HCT116 (cell line): ENCODE data around the gene SLC25A52. TPM values are rescaled to one million over a fixed set of nuclear protein-coding genes. Genes with fewer than 3 reads are reported as not detected.
"Not testable (repeated sequence)": the region's sequence is repeated elsewhere in the genome, so short reads cannot be mapped to it uniquely, and the experiment has no call there.

Experiments used
- ATAC-seq: fragments of 200-7000 bp; cut with Tn5 transposase; 2 replicates; pipeline ENCODE4 v1.9.1; 2020; ENCODE audit warnings: mild to moderate bottlenecking, moderate library complexity
- BruUV-seq: library from RNA; stranded (reverse); fragments of 400-500 nt; replicated peaks from 2 replicates; lab custom pipeline; 2021; lab: Mats Ljungman, UMichigan
- CTCF ChIA-PET: fragments of 300-600 bp; sonication (Branson Sonifier 250); formaldehyde crosslinking; loops from one replicate; lab custom pipeline; 2021; ENCODE audit warnings: antibody characterized with exemption; lab: Charles Lee
- POLR2A ChIA-PET: fragments of 300-600, 350-600 bp; sonication (Branson Sonifier 250); formaldehyde crosslinking; loops from one replicate; lab custom pipeline; 2021; ENCODE audit warnings: antibody characterized with exemption; lab: Charles Lee
- RAD21 ChIA-PET, 2 experiments: fragments of 300-600 bp; sonication (Branson Sonifier 250); formaldehyde crosslinking; loops; one replicate each; lab custom pipeline; 2023; ENCODE audit warnings: low total read pairs in 2 of 2; ENCODE audit not compliant: uncharacterized antibody in 2 of 2, unreplicated experiment in 2 of 2, low non-redundant PET in 1 of 2; lab: Charles Lee
- DNase-seq: peaks from one replicate; pipeline ENCODE4 v3.0.0-alpha.2; 2010; ENCODE audit warnings: low read depth, low spot score
- H2AFZ ChIP-seq: fragments of 200-600 bp; shearing (Covaris generic), sonication (generic); 2 replicates; pipeline ENCODE4 v1.6.1; 2017; ENCODE audit warnings: low read depth, mixed run types, mixed read lengths, antibody characterized with exemption, low read length; ENCODE audit not compliant: poor library complexity, severe bottlenecking
- H3K27ac ChIP-seq: 2 replicates; pipeline ENCODE4 v1.5.1; 2012; ENCODE audit warnings: low read depth, low read length
- H3K27me3 ChIP-seq: fragments of 200-600 bp; sonication (generic); 2 replicates; pipeline ENCODE4 v1.6.1; 2016; ENCODE audit warnings: mixed run types, low read length, mixed read lengths; ENCODE audit not compliant: insufficient read depth
- H3K36me3 ChIP-seq, 2 experiments: fragments of 200-500 bp in 1 of 2; fragments of 200-600 bp in 1 of 2; sonication (Bioruptor generic) in 1 of 2; sonication (generic) in 1 of 2; 2 replicates each; pipeline versions ENCODE4 v1.5.1 to v1.6.1; 2014 to 2016; ENCODE audit warnings: low read length in 2 of 2, inconsistent platforms in 1 of 2, mixed read lengths in 1 of 2, mixed run types in 1 of 2; ENCODE audit not compliant: insufficient read depth in 2 of 2, control insufficient read depth in 1 of 2
- H3K4me1 ChIP-seq, 2 experiments: fragments of 200-600 bp in 1 of 2; sonication (generic) in 1 of 2; 2 replicates each; pipeline versions ENCODE4 v1.5.1 to v1.6.1; 2012 to 2017; ENCODE audit warnings: low read length in 2 of 2, inconsistent platforms in 1 of 2, mild to moderate bottlenecking in 1 of 2, mixed read lengths in 1 of 2, mixed run types in 1 of 2, moderate library complexity in 1 of 2; ENCODE audit not compliant: insufficient read depth in 2 of 2, control insufficient read depth in 1 of 2
- H3K4me2 ChIP-seq: fragments of 200-600 bp; sonication (generic); 2 replicates; pipeline ENCODE4 v1.6.1; 2017; ENCODE audit warnings: mixed run types, low read length, mixed read lengths
- H3K4me3 ChIP-seq, 2 experiments: fragments of 200-600 bp in 1 of 2; sonication (generic) in 1 of 2; replicated peaks in 1 of 2; 2 replicates each; pipeline ENCODE4 v1.5.1; 2011 to 2016; ENCODE audit warnings: low read length in 2 of 2, control low read depth in 1 of 2, low read depth in 1 of 2, mild to moderate bottlenecking in 1 of 2, mixed read lengths in 1 of 2, mixed run types in 1 of 2
- H3K79me2 ChIP-seq: fragments of 200-600 bp; sonication (generic); 2 replicates; pipeline ENCODE4 v1.6.1; 2017; ENCODE audit warnings: mild to moderate bottlenecking, mixed run types, low read length, moderate library complexity, mixed read lengths; ENCODE audit not compliant: insufficient read depth
- H3K9ac ChIP-seq: fragments of 200-600 bp; sonication (generic); 2 replicates; pipeline ENCODE4 v1.6.1; 2016; ENCODE audit warnings: low read length, mixed read lengths
- H3K9me2 ChIP-seq: fragments of 200-600 bp; sonication (generic), shearing (Covaris generic); 2 replicates; pipeline ENCODE4 v1.6.1; 2017; ENCODE audit warnings: mixed run types, mild to moderate bottlenecking, moderate library complexity; ENCODE audit not compliant: insufficient read depth
- H3K9me3 ChIP-seq, 2 experiments: fragments of 200-500 bp in 1 of 2; fragments of 200-600 bp in 1 of 2; sonication (Bioruptor generic) in 1 of 2; sonication (generic) in 1 of 2; 2 replicates each; pipeline ENCODE4 v1.6.1; 2014 to 2017; ENCODE audit warnings: low read length in 2 of 2, mixed read lengths in 2 of 2, inconsistent platforms in 1 of 2, low read depth in 1 of 2, mild to moderate bottlenecking in 1 of 2, mixed run types in 1 of 2, moderate library complexity in 1 of 2; ENCODE audit not compliant: control insufficient read depth in 1 of 2, insufficient read depth in 1 of 2
- H4K20me1 ChIP-seq: fragments of 200-600 bp; sonication (generic), shearing (Covaris generic); 2 replicates; pipeline ENCODE4 v1.6.1; 2017; ENCODE audit warnings: mixed run types, mild to moderate bottlenecking, moderate library complexity; ENCODE audit not compliant: insufficient read depth
- CBX3 ChIP-seq: IDR thresholded peaks from 2 replicates; pipeline ENCODE4 v1.6.1; 2012; ENCODE audit warnings: low read depth
- CEBPB ChIP-seq: IDR thresholded peaks from 2 replicates; pipeline ENCODE4 v1.6.1; 2012; ENCODE audit warnings: low read depth
- ELF1 ChIP-seq: IDR thresholded peaks from 2 replicates; pipeline ENCODE4 v1.6.1; 2012; ENCODE audit warnings: low read depth, borderline replicate concordance
- FOSL1 ChIP-seq: IDR thresholded peaks from 2 replicates; pipeline ENCODE4 v1.6.1; 2012; ENCODE audit warnings: low read depth
- JUND ChIP-seq: IDR thresholded peaks from 2 replicates; pipeline ENCODE4 v1.6.1; 2012
- POLR2AphosphoS5 ChIP-seq: IDR thresholded peaks from 2 replicates; pipeline ENCODE4 v1.6.1; 2011; ENCODE audit warnings: mild to moderate bottlenecking, low read depth, low read length, moderate library complexity
- RAD21 ChIP-seq: IDR thresholded peaks from 2 replicates; pipeline ENCODE4 v1.6.1; 2012; ENCODE audit warnings: low read depth, mild to moderate bottlenecking
- SIN3A ChIP-seq: IDR thresholded peaks from 2 replicates; pipeline ENCODE4 v1.6.1; 2012; ENCODE audit warnings: low read depth
- SP1 ChIP-seq: IDR thresholded peaks from 2 replicates; pipeline ENCODE4 v1.6.1; 2012; ENCODE audit warnings: low read depth
- TCF7L2 ChIP-seq: IDR thresholded peaks from 2 replicates; pipeline ENCODE4 v1.7.0; 2011; ENCODE audit warnings: borderline replicate concordance, inconsistent platforms; ENCODE audit not compliant: insufficient read depth, insufficient read length; ENCODE audit errors: extremely low read depth
- YY1 ChIP-seq: IDR thresholded peaks from 2 replicates; pipeline ENCODE4 v1.6.1; 2011; ENCODE audit warnings: low read length, low read depth, moderate library complexity, mild to moderate bottlenecking; ENCODE audit not compliant: insufficient replicate concordance; ENCODE audit errors: extremely low read depth
- ZNF274 ChIP-seq: fragments of 200-500 bp; sonication (Bioruptor generic); IDR thresholded peaks from 2 replicates; pipeline ENCODE4 v1.6.1; 2014; ENCODE audit warnings: mild to moderate bottlenecking, low read depth, low read length, inconsistent platforms
- intact Hi-C: fragments of 100-400 bp; cut with micrococcal nuclease; formaldehyde crosslinking; loops from 2 replicates; pipeline ENCODE4 v1.10.0; 2022
- total RNA-seq: library from RNA; stranded (reverse); gene quantifications from one replicate; pipeline ENCODE4 v1.2.1, GENCODE V29; 2021; ENCODE audit not compliant: unreplicated experiment
- TF ChIP-seq, protein P1 (sequence below): IDR thresholded peaks from 2 replicates; pipeline ENCODE4 v1.6.1; 2012
- TF ChIP-seq, protein P2 (sequence below): IDR thresholded peaks from 2 replicates; pipeline ENCODE4 v1.6.1; 2012; ENCODE audit warnings: low read depth

SLC25A52 gene
- total RNA-seq, 1 experiment from 2014 or later = not detected

DNA sequence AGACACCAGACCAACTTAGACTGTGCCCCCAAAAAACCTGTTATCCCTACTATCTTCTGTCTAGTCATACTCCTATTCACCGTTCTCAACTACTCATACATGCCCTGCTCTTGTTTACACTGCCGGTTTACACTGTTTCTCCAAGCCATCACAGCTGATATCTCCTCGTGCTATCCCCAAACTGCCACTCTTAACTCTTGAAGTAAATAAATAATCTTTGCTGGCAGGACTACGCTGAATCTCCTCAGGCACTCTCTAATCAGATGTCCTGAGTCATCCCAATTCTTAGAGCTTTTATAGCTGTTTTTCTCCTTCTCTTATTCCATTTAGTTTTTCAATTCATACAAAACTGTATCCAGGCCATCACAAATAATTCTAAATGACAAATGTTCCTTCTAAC, 48.4 kb upstream of the SLC25A52 start:
- ATAC-seq, H2AFZ ChIP-seq, H3K9me2 ChIP-seq, H3K27me3 ChIP-seq, H3K79me2 ChIP-seq, H4K20me1 ChIP-seq, H3K9me3 ChIP-seq, H3K4me1 ChIP-seq, POLR2A ChIA-PET, H3K4me2 ChIP-seq, RAD21 ChIA-PET, H3K9ac ChIP-seq, intact Hi-C loops, DNase-seq, H3K36me3 ChIP-seq, H3K27ac ChIP-seq, CTCF ChIA-PET, H3K4me3 ChIP-seq, BruUV-seq: not testable (repeated sequence)

GRCh38 chr18:31801078-31801477, 40.4 kb upstream of the SLC25A52 start:
- POLR2A ChIA-PET = no interaction called here
- Histone ChIP-seq H3K9ac (no peak overlapping the region), H4K20me1 (no peaks in the 10 kb centered on the region), H3K27me3 (no peaks in the 10 kb centered on the region), H3K36me3 (no peaks in the 10 kb centered on the region), H3K27ac (no peak overlapping the region), H3K9me3 (no peaks in the 10 kb centered on the region), H3K79me2 (no peaks in the 10 kb centered on the region), H2AFZ (no peak overlapping the region), H3K4me1 (no peaks in the 10 kb centered on the region), H3K9me2 (no peaks in the 10 kb centered on the region), H3K4me2 (no peak overlapping the region), H3K4me3 (no peak overlapping the region)
- no peak for ATAC-seq
- CTCF ChIA-PET = no interaction called here
- DNase-seq = no peak
- TF ChIP-seq ZNF274 (no peak), TCF7L2 (no peak), ELF1 (no peak), JUND (no peak), CEBPB (no peak), CBX3 (no peak), SIN3A (no peak), POLR2AphosphoS5 (no peak), RAD21 (no peak), SP1 (no peak), YY1 (no peak), FOSL1 (no peak)
- TF ChIP-seq, protein P1, sequence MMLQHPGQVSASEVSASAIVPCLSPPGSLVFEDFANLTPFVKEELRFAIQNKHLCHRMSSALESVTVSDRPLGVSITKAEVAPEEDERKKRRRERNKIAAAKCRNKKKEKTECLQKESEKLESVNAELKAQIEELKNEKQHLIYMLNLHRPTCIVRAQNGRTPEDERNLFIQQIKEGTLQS = no peak
- TF ChIP-seq, protein P2, sequence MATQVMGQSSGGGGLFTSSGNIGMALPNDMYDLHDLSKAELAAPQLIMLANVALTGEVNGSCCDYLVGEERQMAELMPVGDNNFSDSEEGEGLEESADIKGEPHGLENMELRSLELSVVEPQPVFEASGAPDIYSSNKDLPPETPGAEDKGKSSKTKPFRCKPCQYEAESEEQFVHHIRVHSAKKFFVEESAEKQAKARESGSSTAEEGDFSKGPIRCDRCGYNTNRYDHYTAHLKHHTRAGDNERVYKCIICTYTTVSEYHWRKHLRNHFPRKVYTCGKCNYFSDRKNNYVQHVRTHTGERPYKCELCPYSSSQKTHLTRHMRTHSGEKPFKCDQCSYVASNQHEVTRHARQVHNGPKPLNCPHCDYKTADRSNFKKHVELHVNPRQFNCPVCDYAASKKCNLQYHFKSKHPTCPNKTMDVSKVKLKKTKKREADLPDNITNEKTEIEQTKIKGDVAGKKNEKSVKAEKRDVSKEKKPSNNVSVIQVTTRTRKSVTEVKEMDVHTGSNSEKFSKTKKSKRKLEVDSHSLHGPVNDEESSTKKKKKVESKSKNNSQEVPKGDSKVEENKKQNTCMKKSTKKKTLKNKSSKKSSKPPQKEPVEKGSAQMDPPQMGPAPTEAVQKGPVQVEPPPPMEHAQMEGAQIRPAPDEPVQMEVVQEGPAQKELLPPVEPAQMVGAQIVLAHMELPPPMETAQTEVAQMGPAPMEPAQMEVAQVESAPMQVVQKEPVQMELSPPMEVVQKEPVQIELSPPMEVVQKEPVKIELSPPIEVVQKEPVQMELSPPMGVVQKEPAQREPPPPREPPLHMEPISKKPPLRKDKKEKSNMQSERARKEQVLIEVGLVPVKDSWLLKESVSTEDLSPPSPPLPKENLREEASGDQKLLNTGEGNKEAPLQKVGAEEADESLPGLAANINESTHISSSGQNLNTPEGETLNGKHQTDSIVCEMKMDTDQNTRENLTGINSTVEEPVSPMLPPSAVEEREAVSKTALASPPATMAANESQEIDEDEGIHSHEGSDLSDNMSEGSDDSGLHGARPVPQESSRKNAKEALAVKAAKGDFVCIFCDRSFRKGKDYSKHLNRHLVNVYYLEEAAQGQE = no peak
- intact Hi-C loops = no loop called here
- BruUV-seq = no TSS peak
- RAD21 ChIA-PET = no interaction called here

GRCh38 chr18:31799257-31799656, 38.6 kb upstream of the SLC25A52 start:
- H4K20me1 ChIP-seq, H3K79me2 ChIP-seq, H3K9me3 ChIP-seq, H3K27ac ChIP-seq, ATAC-seq, POLR2A ChIA-PET, DNase-seq, H3K9ac ChIP-seq, H3K4me2 ChIP-seq, H3K36me3 ChIP-seq, RAD21 ChIA-PET, H3K27me3 ChIP-seq, BruUV-seq, H3K9me2 ChIP-seq, H2AFZ ChIP-seq, intact Hi-C loops, H3K4me3 ChIP-seq, H3K4me1 ChIP-seq, CTCF ChIA-PET: not testable (repeated sequence)
